Epithelial cell of proximal tubule (primary cell): ENCODE results near the gene CCNC. TPM values are rescaled to one million over a fixed set of nuclear protein-coding genes. Genes with fewer than 3 reads are reported as not detected.

Source experiments
- DNase-seq: peaks from one replicate; pipeline ENCODE4 v3.0.0-alpha.2; 2011; ENCODE audit warnings: low read depth
- H3K4me3 ChIP-seq: 2 replicates; pipeline ENCODE4 v1.5.1; 2011; ENCODE audit warnings: low read depth, mild to moderate bottlenecking, low read length
- CTCF ChIP-seq: conservative IDR thresholded peaks from 2 replicates; pipeline ENCODE4 v1.5.1; 2012; ENCODE audit warnings: low read depth, mild to moderate bottlenecking, low read length
- total RNA-seq: library from RNA; depleted of rRNA; stranded (reverse); fragments of >200 nt; gene quantifications from 2 replicates; pipeline ENCODE4 v1.2.3, GENCODE V29; 2015

CCNC gene
- total RNA-seq, 1 donor from 2014 or later, result 84.9 TPM

- no peak overlapping the region for H3K4me3 ChIP-seq
- DNase-seq, result no peak
- TF ChIP-seq CTCF, result no peak
Observed at GRCh38 chr6:99507648-99508047, 60.8 kb downstream of the CCNC start.

GRCh38 chr6:99501762-99502161, 66.7 kb downstream of the CCNC start:
- no peak overlapping the region for H3K4me3 ChIP-seq
- DNase-seq, result no peak
- no peak for TF ChIP-seq CTCF

GRCh38 chr6:99498421-99498820, 70.0 kb downstream of the CCNC start:
- DNase-seq, result no peak
- no peak for TF ChIP-seq CTCF
- no peak overlapping the region for H3K4me3 ChIP-seq

GRCh38 chr6:99495466-99495865, 73.0 kb downstream of the CCNC start:
- H3K4me3 ChIP-seq, result no peak overlapping the region
- no peak for TF ChIP-seq CTCF
- no peak for DNase-seq

Other genes with a start within 250 kb of the CCNC start
- 7.2 and 14.5 TPM in 2 replicates for gene FAXC, start 219.0 kb downstream of the CCNC start, total RNA-seq
- gene COQ3, start 174.5 kb downstream of the CCNC start, total RNA-seq, result 5.7 and 18.4 TPM in 2 replicates
- 25.0 and 47.7 TPM in 2 replicates for gene PNISR, start 143.4 kb downstream of the CCNC start, total RNA-seq
- 8.5 and 9.8 TPM in 2 replicates for gene USP45, start 53.2 kb downstream of the CCNC start, total RNA-seq
- not detected in 2 replicates for gene PRDM13, start 38.2 kb upstream of the CCNC start, total RNA-seq